NCI-H774 (cell line): Measurements from ENCODE around the gene SCRG1.
A peak's percentile ranks its signal among the peaks of the same experiment; 100 is the strongest.

Experiments used
- DNase-seq: peaks from one replicate; lab custom pipeline; 2025; lab: John Stamatoyannopoulos, UW

SCRG1 gene

DNA sequence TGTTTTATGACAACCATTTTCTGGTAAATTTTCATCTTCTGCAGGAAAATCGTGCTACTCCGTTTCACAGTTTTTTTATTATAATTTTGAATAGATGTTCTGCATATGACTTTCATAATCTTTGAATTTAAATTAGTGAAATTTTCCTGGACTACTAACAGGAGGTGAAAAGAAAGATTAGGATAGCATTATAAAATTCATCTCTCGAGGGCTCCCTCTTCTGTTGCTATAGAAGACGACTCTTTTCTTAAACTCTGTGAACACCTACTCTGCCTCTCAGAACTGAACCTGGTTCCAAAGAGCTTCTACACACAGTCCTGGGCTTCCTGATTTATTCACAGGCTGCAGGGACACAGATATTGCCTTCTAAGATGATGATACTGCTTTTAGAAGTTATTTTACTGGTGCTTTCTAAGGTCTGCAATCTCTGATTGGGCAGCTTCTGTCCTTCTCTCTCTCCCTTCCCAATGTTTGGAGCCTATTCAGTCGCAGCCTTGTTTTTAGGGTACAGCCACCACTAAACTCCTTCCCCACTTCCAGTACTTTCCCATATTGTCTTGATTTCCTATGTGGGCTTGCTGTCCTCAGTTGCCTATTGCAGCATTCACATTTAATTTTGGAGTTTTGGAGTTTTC is 38.2 kb downstream of the SCRG1 start:
- DNase-seq, result no peak

DNA sequence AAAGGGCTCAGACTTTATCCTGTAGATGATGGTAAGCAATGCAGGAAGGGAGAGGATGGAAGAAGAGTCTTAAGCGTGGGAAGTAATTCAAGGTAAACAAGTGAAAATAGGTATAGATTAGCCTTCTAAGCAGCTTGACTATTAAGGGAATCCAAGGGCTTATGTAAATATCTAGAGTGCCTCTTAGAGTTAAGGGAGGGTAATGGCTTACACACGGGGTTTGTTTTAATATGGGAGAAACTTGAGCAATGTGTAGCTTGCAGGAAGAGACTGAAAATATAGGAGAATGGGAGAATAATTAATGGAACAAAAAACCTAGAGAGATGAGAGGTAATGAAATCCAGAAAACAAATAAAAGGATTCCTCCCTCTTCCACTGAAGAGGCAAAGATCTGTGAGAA is 41.0 kb downstream of the SCRG1 start:
- DNase-seq, result no peak

DNA sequence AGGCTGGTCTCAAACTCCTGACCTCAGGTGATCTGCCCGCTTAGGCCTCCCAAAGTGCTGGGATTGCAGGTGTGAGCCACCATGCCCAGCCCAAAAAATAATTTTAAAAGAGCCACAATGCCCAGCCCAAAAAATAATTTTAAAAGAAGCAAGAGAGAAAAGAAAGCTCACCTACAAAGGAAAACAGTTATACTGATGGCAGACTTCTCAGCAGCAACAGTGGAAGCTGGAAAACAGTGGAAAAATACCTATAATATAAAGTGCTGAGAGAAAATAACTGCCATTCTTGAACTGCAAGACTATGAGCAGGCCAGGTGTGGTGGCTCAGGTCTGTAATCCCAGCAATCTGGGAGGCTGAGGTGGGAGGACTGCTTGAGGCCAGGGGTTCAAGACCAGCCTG is 51.4 kb downstream of the SCRG1 start:
- DNase-seq, result no peak

DNA sequence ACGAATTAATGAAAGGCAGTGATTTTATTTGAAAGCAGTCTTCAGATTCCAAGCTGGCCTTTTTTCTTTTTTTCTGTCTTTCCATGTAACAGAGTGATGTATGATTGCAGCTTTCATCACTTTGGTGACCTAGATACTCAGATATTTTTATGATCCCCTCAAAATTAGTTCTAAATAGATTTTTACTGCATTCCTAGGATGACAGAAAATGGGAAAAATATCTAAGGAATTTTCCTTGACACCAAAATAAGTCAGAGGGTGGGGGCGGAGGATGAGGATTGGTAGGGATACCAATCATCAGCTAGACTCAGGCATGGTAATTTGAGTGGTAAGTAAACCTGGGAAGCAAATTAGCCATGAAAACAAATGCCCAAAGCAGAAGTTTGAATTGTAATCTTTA is 52.8 kb downstream of the SCRG1 start:
- no peak for DNase-seq

DNA sequence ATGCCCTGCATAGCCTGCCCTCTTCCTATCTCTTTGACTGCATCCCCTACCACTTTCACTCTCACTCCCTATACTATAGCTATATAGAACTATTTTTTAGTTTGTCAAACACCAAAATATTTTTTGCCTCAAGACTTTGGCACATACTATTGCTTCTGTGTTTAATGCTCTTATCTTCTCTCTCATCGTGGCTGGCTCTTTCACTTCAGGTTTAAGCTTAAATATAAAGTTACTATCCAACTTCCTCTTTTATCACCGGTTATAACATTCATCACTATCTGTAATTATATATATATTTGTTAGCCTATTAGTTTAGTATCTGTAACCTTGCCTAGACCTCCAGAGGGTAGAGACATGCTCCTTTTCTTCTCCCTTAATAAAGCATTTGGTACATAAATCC is 53.3 kb downstream of the SCRG1 start:
- DNase-seq, result no peak

DNA sequence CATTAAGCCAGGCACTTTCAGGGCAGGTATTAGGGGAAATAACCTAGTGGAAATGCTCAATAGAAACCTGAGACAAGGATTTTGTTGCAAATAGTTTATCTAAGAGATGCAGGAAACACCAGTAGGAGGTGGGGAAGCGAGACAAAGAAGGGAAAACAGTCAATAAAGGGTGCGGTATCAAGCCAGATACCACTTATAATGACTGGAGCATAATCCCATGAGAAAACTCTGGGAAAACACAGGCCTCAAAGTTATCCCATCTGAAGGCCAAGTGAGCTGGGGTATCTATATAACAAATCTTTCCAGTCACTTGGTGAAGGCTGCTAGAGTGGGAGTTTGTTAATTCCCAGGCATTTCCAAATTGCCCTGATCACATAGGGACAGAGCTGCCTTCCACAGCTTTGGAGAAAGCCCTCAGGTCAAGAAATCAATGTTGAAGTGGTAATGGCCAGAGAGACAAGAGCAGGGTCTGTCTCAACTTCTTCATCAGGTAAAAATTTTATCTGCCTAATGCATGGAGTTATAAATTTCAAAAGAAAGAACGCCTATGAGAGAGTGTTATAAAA is 55.0 kb downstream of the SCRG1 start:
- no peak for DNase-seq

DNA sequence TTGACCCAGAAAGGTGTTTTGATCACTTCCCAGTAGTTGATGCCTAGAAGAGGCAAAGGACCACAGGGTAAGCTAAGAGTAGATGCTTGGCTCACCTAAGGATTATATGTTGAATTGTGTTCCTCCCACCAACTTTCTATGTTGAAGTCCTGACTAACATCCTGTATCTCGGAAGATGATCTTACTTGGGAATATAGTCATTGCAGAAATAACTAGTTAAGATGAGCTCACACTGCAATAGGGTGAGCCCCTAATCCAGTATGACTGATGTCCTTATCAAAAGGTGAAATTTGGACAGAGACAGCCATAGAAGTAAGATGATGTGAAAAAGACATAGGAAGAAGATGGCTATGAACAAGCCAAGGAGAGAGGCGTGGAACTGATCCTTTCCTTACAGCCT is 61.5 kb downstream of the SCRG1 start:
- no peak for DNase-seq

DNA sequence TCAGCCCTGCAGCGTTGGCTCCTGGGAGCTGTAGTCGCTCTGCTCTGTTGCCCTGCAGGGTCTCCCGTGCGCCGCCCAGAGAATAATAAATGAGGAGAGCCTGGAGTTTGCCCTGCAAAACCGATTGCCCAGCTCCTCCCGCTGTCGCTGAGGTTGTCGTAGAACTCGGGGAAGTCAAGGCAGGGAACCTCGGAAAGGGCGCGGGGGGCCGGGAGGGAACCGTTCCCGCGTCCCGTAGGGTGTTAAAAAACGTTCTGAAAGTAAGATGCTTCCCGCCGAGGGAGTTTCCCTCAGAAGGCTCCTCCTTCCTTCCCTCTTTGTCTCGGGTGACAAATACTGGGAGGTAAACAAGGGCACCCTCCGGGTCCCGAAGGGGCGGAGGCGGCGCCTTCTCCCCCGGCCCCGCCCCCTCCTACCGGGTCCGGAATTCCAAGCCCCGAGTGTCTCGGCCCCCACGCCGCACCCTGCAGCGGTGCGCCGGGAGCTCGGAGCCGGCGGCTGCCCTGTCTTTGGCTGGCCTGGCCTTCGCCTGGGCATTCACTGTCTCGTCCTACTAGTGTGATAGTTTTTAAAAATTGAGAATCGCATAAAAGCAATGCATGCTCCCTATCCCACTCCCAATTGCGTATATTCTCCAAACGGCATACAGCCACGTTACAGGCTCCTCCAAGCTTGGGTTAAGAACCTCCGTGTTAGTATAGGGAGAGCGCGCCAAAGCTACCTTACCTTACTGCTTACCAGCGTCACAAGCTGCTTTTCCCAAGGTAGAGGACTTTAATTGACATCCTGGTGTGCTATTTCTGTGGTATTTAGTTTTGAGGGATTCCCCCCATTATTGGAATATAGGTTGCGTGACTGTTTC is 63.8 kb downstream of the SCRG1 start:
- peak; percentile 65 for DNase-seq
